T-helper 2 cell (primary cell): ENCODE data around the gene TTC23.

Source experiments
- DNase-seq, 5 experiments: peaks; one replicate each; pipeline versions ENCODE4 v3.0.0 to v3.0.0-alpha.2; 2012 to 2022

The TTC23 gene

GRCh38 chr15:99100245-99101173 is 148.9 kb downstream of the TTC23 start:
- DNase-seq: peak in 1 of 5 experiments; percentile 33

- DNase-seq: no peak
Measured at GRCh38 chr15:99099661-99100060, 149.7 kb downstream of the TTC23 start.

- DNase-seq: no peak
Measured at GRCh38 chr15:99098991-99099390, 150.4 kb downstream of the TTC23 start.

GRCh38 chr15:99098426-99098825 is 151.0 kb downstream of the TTC23 start:
- no peak for DNase-seq

- no peak for DNase-seq
Measured at GRCh38 chr15:99097441-99098410, 151.7 kb downstream of the TTC23 start.

- no peak for DNase-seq
Measured at GRCh38 chr15:99096894-99097426, 152.4 kb downstream of the TTC23 start.

GRCh38 chr15:99096173-99096893 is 153.0 kb downstream of the TTC23 start:
- DNase-seq: no peak

GRCh38 chr15:99095626-99096025 is 153.8 kb downstream of the TTC23 start:
- no peak for DNase-seq

GRCh38 chr15:99092554-99093172 is 156.7 kb downstream of the TTC23 start:
- no peak for DNase-seq

- DNase-seq: no peak
Measured at GRCh38 chr15:99090938-99091337, 158.4 kb downstream of the TTC23 start.

- peak in 1 of 5 experiments; percentile 11 for DNase-seq
Measured at GRCh38 chr15:99090011-99090699, 159.2 kb downstream of the TTC23 start.

GRCh38 chr15:99087405-99087943 is 161.9 kb downstream of the TTC23 start:
- DNase-seq: no peak

- DNase-seq: no peak
Measured at GRCh38 chr15:99086327-99086667, 163.1 kb downstream of the TTC23 start.
